ENCODE measurements around the gene ARRB2.

DNA sequence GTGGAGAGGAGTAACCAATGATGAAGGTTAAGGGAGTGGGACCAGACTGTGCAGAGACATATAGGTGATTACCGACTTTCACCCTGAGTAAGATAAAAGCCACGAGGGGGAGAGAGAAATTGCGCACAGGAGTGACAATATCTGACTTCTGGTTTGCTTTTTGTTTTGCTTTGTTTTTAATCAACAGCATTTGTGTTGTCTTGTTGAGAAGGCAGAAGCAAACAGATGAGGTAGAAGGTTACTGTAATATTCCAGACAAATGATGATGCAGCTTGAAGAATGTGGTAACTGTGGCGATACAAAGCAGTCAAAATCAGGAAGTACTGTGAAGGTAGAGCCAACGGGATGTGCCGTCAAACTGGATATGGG, 14.0 kb upstream of the ARRB2 start:
- TF ChIP-seq, protein P1, sequence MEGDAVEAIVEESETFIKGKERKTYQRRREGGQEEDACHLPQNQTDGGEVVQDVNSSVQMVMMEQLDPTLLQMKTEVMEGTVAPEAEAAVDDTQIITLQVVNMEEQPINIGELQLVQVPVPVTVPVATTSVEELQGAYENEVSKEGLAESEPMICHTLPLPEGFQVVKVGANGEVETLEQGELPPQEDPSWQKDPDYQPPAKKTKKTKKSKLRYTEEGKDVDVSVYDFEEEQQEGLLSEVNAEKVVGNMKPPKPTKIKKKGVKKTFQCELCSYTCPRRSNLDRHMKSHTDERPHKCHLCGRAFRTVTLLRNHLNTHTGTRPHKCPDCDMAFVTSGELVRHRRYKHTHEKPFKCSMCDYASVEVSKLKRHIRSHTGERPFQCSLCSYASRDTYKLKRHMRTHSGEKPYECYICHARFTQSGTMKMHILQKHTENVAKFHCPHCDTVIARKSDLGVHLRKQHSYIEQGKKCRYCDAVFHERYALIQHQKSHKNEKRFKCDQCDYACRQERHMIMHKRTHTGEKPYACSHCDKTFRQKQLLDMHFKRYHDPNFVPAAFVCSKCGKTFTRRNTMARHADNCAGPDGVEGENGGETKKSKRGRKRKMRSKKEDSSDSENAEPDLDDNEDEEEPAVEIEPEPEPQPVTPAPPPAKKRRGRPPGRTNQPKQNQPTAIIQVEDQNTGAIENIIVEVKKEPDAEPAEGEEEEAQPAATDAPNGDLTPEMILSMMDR (IDR thresholded peaks at IDR 0.05; ENCODE audit: insufficient read depth, low read depth, low read length), result no peak
- no peak for TF ChIP-seq EZH2 (IDR thresholded peaks at IDR 0.05; ENCODE audit: insufficient read depth, low read length)
